Measurements from ENCODE around the gene RPP25L. TPM values are rescaled to one million over a fixed set of nuclear protein-coding genes. Genes with fewer than 3 reads are reported as not detected.

The RPP25L gene
- total RNA-seq, 4 donors from 2014 or later = 18.4 to 27.3 (median 22.4) TPM

DNA sequence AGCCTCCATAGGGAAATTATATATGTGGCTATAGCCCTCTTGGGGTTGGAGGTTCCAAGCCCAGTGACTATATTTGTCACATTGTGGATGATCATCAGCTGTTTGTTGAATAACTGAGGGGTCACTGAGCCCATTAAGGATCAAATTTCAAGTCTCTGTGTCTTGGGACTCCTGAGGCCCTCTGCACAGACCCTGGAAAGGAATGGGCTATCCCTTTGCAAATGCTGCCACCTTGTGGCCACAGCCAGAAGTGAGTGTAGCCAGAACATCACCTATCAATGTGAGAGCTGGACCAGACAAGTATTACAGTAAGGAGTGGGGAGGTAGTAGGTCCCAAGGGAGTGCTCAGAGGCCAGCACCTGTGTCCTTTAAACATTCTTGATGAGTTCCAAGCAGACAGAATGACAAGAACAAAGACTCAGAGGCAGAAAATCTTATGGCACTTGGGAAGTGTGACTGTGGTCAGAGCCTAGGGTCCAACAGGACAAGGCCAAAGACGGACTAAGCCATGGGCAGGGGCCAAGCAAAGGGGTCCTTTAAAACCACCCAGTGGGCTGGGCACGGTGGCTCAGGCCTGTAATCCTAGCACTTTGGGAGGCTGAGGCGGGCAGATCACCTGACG is 8.2 kb downstream of the RPP25L start:
- TF ChIP-seq, protein P1, sequence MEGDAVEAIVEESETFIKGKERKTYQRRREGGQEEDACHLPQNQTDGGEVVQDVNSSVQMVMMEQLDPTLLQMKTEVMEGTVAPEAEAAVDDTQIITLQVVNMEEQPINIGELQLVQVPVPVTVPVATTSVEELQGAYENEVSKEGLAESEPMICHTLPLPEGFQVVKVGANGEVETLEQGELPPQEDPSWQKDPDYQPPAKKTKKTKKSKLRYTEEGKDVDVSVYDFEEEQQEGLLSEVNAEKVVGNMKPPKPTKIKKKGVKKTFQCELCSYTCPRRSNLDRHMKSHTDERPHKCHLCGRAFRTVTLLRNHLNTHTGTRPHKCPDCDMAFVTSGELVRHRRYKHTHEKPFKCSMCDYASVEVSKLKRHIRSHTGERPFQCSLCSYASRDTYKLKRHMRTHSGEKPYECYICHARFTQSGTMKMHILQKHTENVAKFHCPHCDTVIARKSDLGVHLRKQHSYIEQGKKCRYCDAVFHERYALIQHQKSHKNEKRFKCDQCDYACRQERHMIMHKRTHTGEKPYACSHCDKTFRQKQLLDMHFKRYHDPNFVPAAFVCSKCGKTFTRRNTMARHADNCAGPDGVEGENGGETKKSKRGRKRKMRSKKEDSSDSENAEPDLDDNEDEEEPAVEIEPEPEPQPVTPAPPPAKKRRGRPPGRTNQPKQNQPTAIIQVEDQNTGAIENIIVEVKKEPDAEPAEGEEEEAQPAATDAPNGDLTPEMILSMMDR (IDR thresholded peaks at IDR 0.05; ENCODE audit: low read depth) = no peak

DNA sequence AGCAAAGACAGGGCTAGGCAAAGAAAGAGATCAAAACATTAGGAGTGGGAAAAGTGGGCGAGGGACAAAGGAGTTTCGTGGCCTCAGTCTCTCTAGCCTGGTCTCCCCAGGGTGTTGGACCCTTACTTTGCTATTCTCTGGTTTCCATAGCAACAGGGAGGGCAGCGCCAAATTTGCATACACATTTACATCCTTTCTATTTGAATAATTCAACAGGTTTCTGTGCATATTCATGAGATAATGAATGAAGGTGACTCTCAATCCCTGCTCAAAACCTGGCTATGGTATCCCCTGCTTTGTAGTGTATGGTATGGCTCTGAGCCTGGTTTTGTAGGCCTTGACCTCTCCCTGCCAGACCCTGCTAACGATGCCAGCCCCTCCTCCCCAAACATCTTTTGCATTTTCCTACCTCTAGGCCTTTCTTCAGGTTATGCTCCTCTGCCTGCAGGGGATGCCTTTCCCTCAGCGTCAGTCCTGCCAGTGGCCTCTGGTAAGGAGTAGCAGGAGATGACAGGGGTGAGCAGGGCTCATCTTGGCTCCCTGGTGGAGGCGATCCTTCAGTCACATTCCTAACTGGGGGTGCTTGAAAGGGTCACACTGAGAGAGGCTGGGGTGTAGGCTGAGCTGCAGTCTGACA is 9.8 kb downstream of the RPP25L start:
- TF ChIP-seq, protein P1 (IDR thresholded peaks at IDR 0.05; ENCODE audit: low read depth) = no peak

DNA sequence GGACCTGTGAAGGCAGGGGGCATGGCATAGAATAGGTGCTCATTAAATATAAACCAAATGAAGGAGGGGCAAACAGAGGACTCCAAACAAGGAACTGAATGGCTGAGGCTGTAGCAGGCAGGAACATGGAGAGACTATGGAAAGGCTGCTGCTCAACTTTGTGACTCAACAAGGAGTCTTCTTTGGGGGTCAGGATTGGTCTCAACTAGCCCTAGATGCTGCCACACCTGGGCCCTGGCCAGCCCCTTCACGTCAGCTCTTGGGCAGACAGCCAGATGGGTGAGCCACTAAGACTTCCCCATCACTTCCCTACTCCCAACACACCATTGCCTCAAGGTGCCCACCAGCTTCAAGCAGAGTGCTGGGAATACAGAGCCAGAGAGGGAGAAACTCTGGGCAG is 11.0 kb downstream of the RPP25L start:
- TF ChIP-seq, protein P1 (IDR thresholded peaks at IDR 0.05; ENCODE audit: low read depth) = no peak

DNA sequence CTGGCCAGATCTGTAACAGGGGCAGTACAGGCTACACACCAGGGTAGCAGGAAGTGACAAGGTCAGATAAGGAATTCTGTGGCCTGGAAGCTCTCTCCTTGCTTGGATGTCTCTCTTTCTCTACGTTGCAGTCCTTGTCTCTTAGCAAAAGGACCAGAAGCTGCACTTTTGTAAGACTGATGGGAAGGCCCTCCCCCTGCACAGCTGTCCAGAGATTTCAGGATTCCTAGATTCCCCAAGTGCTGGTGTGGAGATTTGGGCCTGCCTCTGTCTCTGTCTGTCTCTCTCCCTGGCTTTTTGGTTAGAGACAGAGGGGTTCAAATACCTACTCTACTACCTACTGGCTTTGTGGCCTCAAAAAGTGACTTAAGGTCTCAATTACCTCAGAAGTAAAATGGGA is 12.4 kb downstream of the RPP25L start:
- TF ChIP-seq, protein P1 (IDR thresholded peaks at IDR 0.05; ENCODE audit: low read depth) = no peak

DNA sequence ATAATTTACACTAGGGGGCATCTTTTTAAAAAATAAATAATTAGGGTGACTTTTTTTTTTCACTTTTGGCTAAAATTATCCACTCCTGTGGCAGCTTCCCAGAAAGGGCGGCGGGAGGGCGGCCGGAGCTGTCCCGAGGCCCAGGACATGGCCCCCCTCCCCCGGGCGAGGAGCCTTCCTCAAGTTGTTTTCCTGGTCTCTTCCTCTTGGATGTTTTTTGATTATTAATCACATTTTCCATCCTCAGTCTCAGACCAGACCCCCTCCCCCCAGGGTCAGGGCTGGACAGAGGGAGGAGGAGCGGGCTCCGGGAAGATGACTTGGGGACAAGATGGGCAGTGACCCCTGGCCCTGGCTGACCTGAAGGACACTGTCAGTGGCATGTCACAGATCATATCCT is 17.7 kb downstream of the RPP25L start:
- TF ChIP-seq, protein P1 (IDR thresholded peaks at IDR 0.05; ENCODE audit: low read depth) = no peak

DNA sequence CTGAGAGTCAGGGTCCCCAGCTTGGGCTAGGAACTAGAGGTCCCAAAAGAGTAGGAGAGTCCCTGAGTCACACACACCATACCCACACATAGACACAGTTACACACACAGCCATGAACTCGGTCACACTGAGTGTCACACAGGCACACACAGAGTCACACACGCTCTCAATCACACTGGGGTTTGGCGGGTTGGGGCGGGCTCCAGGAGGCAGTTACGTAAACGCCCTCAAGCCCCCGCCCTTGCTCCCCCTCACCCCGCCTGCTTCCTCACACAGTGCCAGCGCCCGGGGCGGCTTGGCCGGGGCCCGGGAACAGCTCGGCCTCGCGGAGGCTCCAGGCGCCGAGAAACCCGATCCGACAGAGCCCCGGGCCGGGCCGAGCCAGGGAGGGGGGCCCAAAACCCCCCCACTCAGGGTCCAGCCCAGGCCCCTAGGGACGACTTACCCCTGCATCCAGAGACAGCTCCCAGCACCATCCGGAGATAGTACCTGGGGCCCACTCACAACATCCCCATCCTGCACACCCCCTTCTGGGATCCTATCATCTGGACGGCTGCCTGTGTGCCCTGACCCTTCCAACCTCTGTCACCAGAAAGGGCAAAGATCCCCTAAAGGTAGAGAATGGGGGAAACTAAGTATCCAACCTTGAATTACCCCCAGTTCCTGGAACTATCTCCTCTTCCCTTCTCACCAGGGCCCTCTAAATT is 18.8 kb downstream of the RPP25L start:
- TF ChIP-seq, protein P1 (IDR thresholded peaks at IDR 0.05; ENCODE audit: low read depth) = no peak
